Stimulated activated naive B cell treated with anti-CD40 and anti-IgM and Interleukin-4, amounts not matched to agents 10 μg/mL and 1 μg/mL and 100 μg/mL, for 72 hours (primary cell): ENCODE data around the gene RNLS.

Experiments used
- ATAC-seq, 2 donors: fragments of 150-1000 bp; cut with Tn5 transposase; replicated peaks; 2 replicates each; pipeline ENCODE4 v1.10.0; 2021; ENCODE audit warnings: moderate library complexity in 1 of 2
- DNase-seq: peaks from one replicate; pipeline ENCODE4 v3.0.0; 2021
- H3K27ac Mint-ChIP-seq: one replicate; pipeline ENCODE4 v1.8.0; 2022; ENCODE audit warnings: mild to moderate bottlenecking, mixed read lengths
- H3K27me3 Mint-ChIP-seq, 2 donors: one replicate each; pipeline ENCODE4 v1.8.0; 2022; ENCODE audit warnings: mixed read lengths in 2 of 2
- H3K36me3 Mint-ChIP-seq, 2 donors: one replicate each; pipeline ENCODE4 v1.8.0; 2022; ENCODE audit warnings: mixed read lengths in 2 of 2, mild to moderate bottlenecking in 1 of 2
- H3K4me1 Mint-ChIP-seq, 2 donors: one replicate each; pipeline ENCODE4 v1.8.0; 2022; ENCODE audit warnings: mixed read lengths in 2 of 2, mild to moderate bottlenecking in 1 of 2
- H3K4me3 Mint-ChIP-seq, 2 donors: one replicate each; pipeline ENCODE4 v1.8.0; 2022; ENCODE audit warnings: mild to moderate bottlenecking in 2 of 2, mixed read lengths in 2 of 2, moderate library complexity in 1 of 2
- H3K9me3 Mint-ChIP-seq, 2 donors: one replicate each; pipeline ENCODE4 v1.8.0; 2022; ENCODE audit warnings: mixed read lengths in 2 of 2, mild to moderate bottlenecking in 1 of 2

Gene RNLS

GRCh38 chr10:88467835-88468485, 115.2 kb downstream of the RNLS start:
- Mint-ChIP-seq H3K4me3 (no peak overlapping the region), H3K36me3 (peaks cover 2 to 10% of the 10 kb centered on the region in 2 donors), H3K4me1 (peaks cover 0 to 2% of the 10 kb centered on the region in 2 donors), H3K27me3 (no peaks in the 10 kb centered on the region), H3K9me3 (peaks cover 0 to 3% of the 10 kb centered on the region in 2 donors), H3K27ac (no peak overlapping the region)
- DNase-seq (no peak), ATAC-seq (no peak)

- Mint-ChIP-seq H3K27ac (no peak overlapping the region), H3K9me3 (peaks cover 0 to 3% of the 10 kb centered on the region in 2 donors), H3K4me1 (peaks cover 0 to 2% of the 10 kb centered on the region in 2 donors), H3K36me3 (peaks cover 0 to 7% of the 10 kb centered on the region in 2 donors), H3K27me3 (no peaks in the 10 kb centered on the region), H3K4me3 (no peak overlapping the region)
- ATAC-seq (no peak), DNase-seq (no peak)
Measured at GRCh38 chr10:88466786-88467185, 116.3 kb downstream of the RNLS start.

GRCh38 chr10:88465765-88466164, 117.4 kb downstream of the RNLS start:
- no peaks in the 10 kb centered on the region for H3K36me3 Mint-ChIP-seq
- DNase-seq = no peak
- ATAC-seq = no peak
- no peak overlapping the region for H3K27ac Mint-ChIP-seq
- no peak overlapping the region for H3K4me3 Mint-ChIP-seq
- H3K9me3 Mint-ChIP-seq = no peaks in the 10 kb centered on the region
- H3K4me1 Mint-ChIP-seq = peaks cover 2 to 3% of the 10 kb centered on the region in 2 donors
- H3K27me3 Mint-ChIP-seq = no peaks in the 10 kb centered on the region

DNA sequence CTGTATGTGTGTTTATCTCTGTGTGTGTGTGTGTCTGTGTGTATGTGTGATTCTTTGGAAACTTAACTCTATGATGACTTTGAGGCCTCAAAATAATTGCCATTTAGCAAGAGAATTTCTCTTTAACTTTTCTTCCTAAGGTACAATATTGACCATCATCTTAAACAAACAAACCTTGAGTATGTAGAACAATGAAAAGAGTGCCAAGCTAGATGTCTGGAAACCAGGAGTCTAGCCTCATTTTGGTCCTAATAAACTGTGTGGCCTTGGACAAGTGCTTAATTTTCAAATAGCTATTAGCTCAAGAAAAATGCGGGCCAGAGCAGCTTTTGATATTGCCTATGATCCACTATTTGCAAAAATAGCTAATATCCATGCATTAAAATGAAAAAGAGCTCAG, 119.3 kb downstream of the RNLS start:
- no peak overlapping the region for H3K4me3 Mint-ChIP-seq
- DNase-seq (no peak), ATAC-seq (no peak)
- no peaks in the 10 kb centered on the region for H3K27me3 Mint-ChIP-seq
- H3K27ac Mint-ChIP-seq = no peak overlapping the region
- H3K9me3 Mint-ChIP-seq = no peaks in the 10 kb centered on the region
- H3K36me3 Mint-ChIP-seq = no peaks in the 10 kb centered on the region
- peaks cover 6 to 10% of the 10 kb centered on the region in 2 donors for H3K4me1 Mint-ChIP-seq

GRCh38 chr10:88461426-88461825, 121.7 kb downstream of the RNLS start:
- ATAC-seq = no peak

GRCh38 chr10:88459530-88459929, 123.6 kb downstream of the RNLS start:
- no peaks in the 10 kb centered on the region for H3K36me3 Mint-ChIP-seq
- ATAC-seq (no peak), DNase-seq (no peak)
- H3K27ac Mint-ChIP-seq = no peak overlapping the region
- no peaks in the 10 kb centered on the region for H3K9me3 Mint-ChIP-seq
- peaks cover 5 to 10% of the 10 kb centered on the region in 2 donors for H3K4me1 Mint-ChIP-seq
- no peak overlapping the region for H3K4me3 Mint-ChIP-seq
- H3K27me3 Mint-ChIP-seq = peaks cover 0 to 3% of the 10 kb centered on the region in 2 donors

More at GRCh38 chr10:88461426-88461825, 121.7 kb downstream of the RNLS start:
- H3K9me3 Mint-ChIP-seq = no peaks in the 10 kb centered on the region
- H3K4me3 Mint-ChIP-seq = no peak overlapping the region
- no peak for DNase-seq
- peaks cover 5 to 10% of the 10 kb centered on the region in 2 donors for H3K4me1 Mint-ChIP-seq
- H3K27me3 Mint-ChIP-seq = peaks cover 0 to 3% of the 10 kb centered on the region in 2 donors
- no peak overlapping the region for H3K27ac Mint-ChIP-seq
- H3K36me3 Mint-ChIP-seq = no peaks in the 10 kb centered on the region

DNA sequence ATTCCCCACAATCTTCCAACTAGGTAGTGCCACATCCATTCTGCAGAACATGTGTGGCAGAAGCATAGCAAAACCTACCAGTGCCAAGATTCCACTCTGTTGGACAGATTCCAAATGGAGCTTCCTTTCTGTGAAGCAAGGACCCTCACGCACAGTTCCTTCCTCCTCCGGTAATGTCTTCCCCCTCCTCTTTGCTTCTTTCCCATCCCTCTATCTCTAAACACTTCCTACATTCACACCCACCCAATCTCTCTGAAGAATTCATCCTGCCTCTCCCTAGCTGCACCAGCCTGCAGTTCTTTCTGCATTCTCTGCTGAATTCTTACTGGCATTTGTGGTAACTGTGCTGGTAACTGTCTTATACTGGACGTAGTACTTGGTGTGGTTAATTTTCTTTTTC, 124.9 kb downstream of the RNLS start:
- Mint-ChIP-seq H3K4me1 (peaks cover 5 to 10% of the 10 kb centered on the region in 2 donors), H3K9me3 (no peaks in the 10 kb centered on the region), H3K27me3 (peaks cover 0 to 3% of the 10 kb centered on the region in 2 donors), H3K36me3 (no peaks in the 10 kb centered on the region), H3K4me3 (no peak overlapping the region), H3K27ac (no peak overlapping the region)
- DNase-seq (no peak), ATAC-seq (no peak)

DNA sequence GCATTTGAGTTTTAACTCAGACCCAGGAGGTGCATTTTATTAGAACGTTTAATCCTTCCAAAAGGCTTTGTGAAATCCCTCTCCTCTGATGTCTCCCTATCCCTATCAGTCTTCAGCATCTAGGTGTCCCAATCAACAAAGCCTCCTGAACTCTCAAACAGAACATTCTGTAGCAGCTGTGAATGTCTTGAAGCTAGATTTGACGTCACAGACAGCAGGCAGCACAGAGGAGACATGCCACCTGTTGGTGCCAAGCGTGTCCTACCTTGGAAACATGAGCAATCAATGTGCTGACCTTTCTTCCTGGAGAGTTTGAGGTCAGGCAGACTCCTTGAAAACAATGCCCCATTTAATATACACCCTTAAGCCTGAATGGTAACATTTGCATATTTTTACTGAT, 125.5 kb downstream of the RNLS start:
- Mint-ChIP-seq H3K4me1 (peaks cover 5 to 10% of the 10 kb centered on the region in 2 donors), H3K27ac (no peak overlapping the region)
- no peak for ATAC-seq

GRCh38 chr10:88456730-88457129, 126.4 kb downstream of the RNLS start:
- no peaks in the 10 kb centered on the region for H3K36me3 Mint-ChIP-seq
- peaks cover 5 to 10% of the 10 kb centered on the region in 2 donors for H3K4me1 Mint-ChIP-seq
- H3K27me3 Mint-ChIP-seq = peaks cover 0 to 3% of the 10 kb centered on the region in 2 donors
- H3K4me3 Mint-ChIP-seq = no peak overlapping the region
- ATAC-seq (no peak), DNase-seq (no peak)
- no peaks in the 10 kb centered on the region for H3K9me3 Mint-ChIP-seq
- H3K27ac Mint-ChIP-seq = no peak overlapping the region

More for the DNA sequence above, 125.5 kb downstream of the RNLS start:
- Mint-ChIP-seq H3K9me3 (no peaks in the 10 kb centered on the region), H3K36me3 (no peaks in the 10 kb centered on the region), H3K27me3 (peaks cover 0 to 3% of the 10 kb centered on the region in 2 donors), H3K4me3 (no peak overlapping the region)
- DNase-seq = no peak

GRCh38 chr10:88455831-88456230, 127.3 kb downstream of the RNLS start:
- Mint-ChIP-seq H3K27ac (no peak overlapping the region), H3K9me3 (no peaks in the 10 kb centered on the region), H3K36me3 (no peaks in the 10 kb centered on the region), H3K4me3 (no peak overlapping the region), H3K27me3 (peaks cover 0 to 3% of the 10 kb centered on the region in 2 donors), H3K4me1 (peaks cover 5 to 8% of the 10 kb centered on the region in 2 donors)
- no peak for DNase-seq
- ATAC-seq = no peak

- DNase-seq = no peak
- H3K9me3 Mint-ChIP-seq = peaks cover 0 to 1% of the 10 kb centered on the region in 2 donors
Measured at GRCh38 chr10:88450201-88450600, 132.9 kb downstream of the RNLS start.

GRCh38 chr10:88442716-88443115, 140.4 kb downstream of the RNLS start:
- Mint-ChIP-seq H3K4me1 (no peaks in the 10 kb centered on the region), H3K27me3 (no peaks in the 10 kb centered on the region), H3K27ac (no peak overlapping the region), H3K4me3 (no peak overlapping the region), H3K9me3 (peaks cover 0 to 4% of the 10 kb centered on the region in 2 donors), H3K36me3 (peaks cover 0 to 1% of the 10 kb centered on the region in 2 donors)
- no peak for ATAC-seq
- no peak for DNase-seq

More at GRCh38 chr10:88450201-88450600, 132.9 kb downstream of the RNLS start:
- no peak overlapping the region for H3K4me3 Mint-ChIP-seq
- no peak overlapping the region for H3K27ac Mint-ChIP-seq
- peaks cover 0 to 1% of the 10 kb centered on the region in 2 donors for H3K36me3 Mint-ChIP-seq
- H3K4me1 Mint-ChIP-seq = no peaks in the 10 kb centered on the region
- no peaks in the 10 kb centered on the region for H3K27me3 Mint-ChIP-seq
- no peak for ATAC-seq

DNA sequence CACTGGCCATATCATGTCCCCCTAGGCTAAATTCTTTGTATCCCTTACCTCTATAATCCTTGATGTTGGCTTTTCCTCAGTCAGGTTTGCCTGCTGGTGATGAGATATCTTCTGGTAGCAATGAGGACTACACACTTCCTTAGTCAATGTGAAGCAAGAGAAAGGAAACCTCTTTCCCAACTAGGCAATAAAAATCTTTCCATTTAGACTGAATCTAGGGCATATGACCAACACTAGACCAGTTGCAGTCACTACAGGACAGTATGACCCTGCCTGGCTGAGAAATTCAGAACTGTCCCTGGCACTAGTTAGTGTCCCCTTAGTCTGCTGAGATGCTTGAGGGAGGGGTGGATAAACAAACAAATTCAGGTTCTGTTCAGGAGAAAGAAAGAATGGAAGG, 142.6 kb downstream of the RNLS start:
- H3K4me3 Mint-ChIP-seq = no peak overlapping the region
- H3K27ac Mint-ChIP-seq = peak overlapping the region; percentile 44
- ATAC-seq = no peak
- H3K27me3 Mint-ChIP-seq = no peaks in the 10 kb centered on the region
- H3K4me1 Mint-ChIP-seq = no peaks in the 10 kb centered on the region
- peaks cover 0 to 4% of the 10 kb centered on the region in 2 donors for H3K9me3 Mint-ChIP-seq
- no peak for DNase-seq
- H3K36me3 Mint-ChIP-seq = no peaks in the 10 kb centered on the region

GRCh38 chr10:88439932-88440331, 143.2 kb downstream of the RNLS start:
- Mint-ChIP-seq H3K4me1 (no peaks in the 10 kb centered on the region), H3K27me3 (no peaks in the 10 kb centered on the region), H3K4me3 (no peak overlapping the region), H3K36me3 (no peaks in the 10 kb centered on the region), H3K27ac (no peak overlapping the region), H3K9me3 (peaks cover 0 to 2% of the 10 kb centered on the region in 2 donors)
- DNase-seq = no peak
- ATAC-seq = no peak

- ATAC-seq (no peak), DNase-seq (no peak)
- no peak overlapping the region for H3K4me3 Mint-ChIP-seq
- H3K9me3 Mint-ChIP-seq = peaks cover 0 to 1% of the 10 kb centered on the region in 2 donors
- H3K36me3 Mint-ChIP-seq = peaks cover 0 to 2% of the 10 kb centered on the region in 2 donors
- H3K27ac Mint-ChIP-seq = no peak overlapping the region
- no peaks in the 10 kb centered on the region for H3K4me1 Mint-ChIP-seq
- no peaks in the 10 kb centered on the region for H3K27me3 Mint-ChIP-seq
Measured at GRCh38 chr10:88437411-88437810, 145.7 kb downstream of the RNLS start.
